Measurements from ENCODE around the gene MYH16. TPM values are rescaled to one million over a fixed set of nuclear protein-coding genes. Genes with fewer than 3 reads are reported as not detected.

MYH16 gene
- total and polyA plus RNA-seq, 2 donors (not counting 1 experiment from before 2014, with no cell fraction given): not detected

- Mint-ChIP-seq H3K4me1 (no peaks in the 10 kb centered on the region), H3K4me3 (no peak overlapping the region), H3K27me3 (peaks cover 16% of the 10 kb centered on the region), H3K27ac (no peak overlapping the region), H3K9me3 (ENCODE audit: insufficient read depth) (no peaks in the 10 kb centered on the region)
- 85% methylated on average over 15 of the region's 18 CpGs for WGBS (ENCODE audit: insufficient coverage)
- no peak for DNase-seq
- Histone ChIP-seq H3K9ac (ENCODE audit: low read length) (no peak overlapping the region), H3K36me3 (replicated peaks in 1 of 2; ENCODE audit: control extremely low read depth in 1 of 2, control insufficient read depth in 1 of 2, extremely low read depth in 1 of 2, insufficient read depth in 2 of 2, low read length in 1 of 2) (no peaks in the 10 kb centered on the region), H3K27ac (ENCODE audit: low read length in 2 of 2) (no peak overlapping the region), H3K4me3 (ENCODE audit: control extremely low read depth in 1 of 5, extremely low read depth in 1 of 5, insufficient read depth in 1 of 5, low read depth in 2 of 5, low read length in 4 of 5) (no peak overlapping the region), H3K9me3 (ENCODE audit: control extremely low read depth in 1 of 3, control insufficient read depth in 2 of 3, insufficient read depth in 1 of 3, low read length in 2 of 3) (no peaks in the 10 kb centered on the region), H3K4me2 (replicated peaks; ENCODE audit: low read depth, low read length, poor library complexity, severe bottlenecking) (no peak overlapping the region), H3K79me2 (ENCODE audit: control insufficient read depth, insufficient read depth, low read length) (no peaks in the 10 kb centered on the region), H3K27me3 (replicated peaks in 1 of 4; ENCODE audit: control extremely low read depth in 1 of 4, control insufficient read depth in 3 of 4, insufficient read depth in 4 of 4, low read length in 3 of 4) (peaks cover 0 to 2% (median 0%) of the 10 kb centered on the region in 4 experiments), H2AFZ (ENCODE audit: insufficient read depth, low read depth, low read length, poor library complexity, severe bottlenecking) (no peak overlapping the region), H3K4me1 (ENCODE audit: control insufficient read depth in 2 of 2, insufficient read depth in 2 of 2, low read length in 2 of 2) (no peaks in the 10 kb centered on the region), H4K20me1 (ENCODE audit: control insufficient read depth, insufficient read depth, low read length, poor library complexity, severe bottlenecking) (no peaks in the 10 kb centered on the region)
- intact Hi-C loops (cut with micrococcal nuclease): no loop called here
- ChIA-PET CTCF (no interaction called here), POLR2A (no interaction called here)
- TF ChIP-seq EZH2 (IDR thresholded peaks at IDR 0.05; ENCODE audit: borderline replicate concordance, insufficient read depth, low read depth, low read length, poor library complexity, severe bottlenecking) (no peak), CTCF (IDR thresholded peaks at IDR 0.05) (no peak)
- no peak for ATAC-seq (ENCODE audit: low read depth)
Observed at GRCh38 chr7:99252166-99252895, 20.3 kb upstream of the MYH16 start.

GRCh38 chr7:99253369-99253768 is 19.3 kb upstream of the MYH16 start:
- 75% methylated on average over 4 of the region's 9 CpGs for WGBS (ENCODE audit: insufficient coverage)

More at GRCh38 chr7:99253369-99253768, 19.3 kb upstream of the MYH16 start:
- Mint-ChIP-seq H3K27ac (no peak overlapping the region), H3K9me3 (ENCODE audit: insufficient read depth) (no peaks in the 10 kb centered on the region), H3K27me3 (peaks cover 16% of the 10 kb centered on the region), H3K4me1 (no peaks in the 10 kb centered on the region), H3K4me3 (no peak overlapping the region)
- no peaks in the 10 kb centered on the region for H3K79me2 ChIP-seq (ENCODE audit: control insufficient read depth, insufficient read depth, low read length)
- CTCF ChIA-PET: no interaction called here
- H3K27me3 ChIP-seq (replicated peaks in 1 of 4; ENCODE audit: control extremely low read depth in 1 of 4, control insufficient read depth in 3 of 4, insufficient read depth in 4 of 4, low read length in 3 of 4): peaks cover 0 to 2% (median 0%) of the 10 kb centered on the region in 4 experiments
- H3K9ac ChIP-seq (ENCODE audit: low read length): no peak overlapping the region
- H3K9me3 ChIP-seq (ENCODE audit: control extremely low read depth in 1 of 3, control insufficient read depth in 2 of 3, insufficient read depth in 1 of 3, low read length in 2 of 3): no peaks in the 10 kb centered on the region
- no peak overlapping the region for H3K27ac ChIP-seq (ENCODE audit: low read length in 2 of 2)
- DNase-seq: no peak
- H3K4me1 ChIP-seq (ENCODE audit: control insufficient read depth in 2 of 2, insufficient read depth in 2 of 2, low read length in 2 of 2): no peaks in the 10 kb centered on the region
- H3K4me3 ChIP-seq (ENCODE audit: control extremely low read depth in 1 of 5, extremely low read depth in 1 of 5, insufficient read depth in 1 of 5, low read depth in 2 of 5, low read length in 4 of 5): no peak overlapping the region
- H3K36me3 ChIP-seq (replicated peaks in 1 of 2; ENCODE audit: control extremely low read depth in 1 of 2, control insufficient read depth in 1 of 2, extremely low read depth in 1 of 2, insufficient read depth in 2 of 2, low read length in 1 of 2): no peaks in the 10 kb centered on the region
- TF ChIP-seq EZH2 (IDR thresholded peaks at IDR 0.05; ENCODE audit: borderline replicate concordance, insufficient read depth, low read depth, low read length, poor library complexity, severe bottlenecking) (no peak), CTCF (IDR thresholded peaks at IDR 0.05) (no peak)
- no peak overlapping the region for H3K4me2 ChIP-seq (replicated peaks; ENCODE audit: low read depth, low read length, poor library complexity, severe bottlenecking)
- no peaks in the 10 kb centered on the region for H4K20me1 ChIP-seq (ENCODE audit: control insufficient read depth, insufficient read depth, low read length, poor library complexity, severe bottlenecking)
- POLR2A ChIA-PET: no interaction called here
- ATAC-seq (ENCODE audit: low read depth): no peak
- no peak overlapping the region for H2AFZ ChIP-seq (ENCODE audit: insufficient read depth, low read depth, low read length, poor library complexity, severe bottlenecking)
- intact Hi-C loops (cut with micrococcal nuclease): no loop called here

All from B cell (primary cell).